HuH-7 (cell line): ENCODE results near the gene RBM34.
"Not testable (repeated sequence)": the region's sequence is repeated elsewhere in the genome, so short reads cannot be mapped to it uniquely, and the experiment has no call there.

Experiments used
- DNase-seq: peaks from one replicate; pipeline ENCODE4 v3.0.0; 2011; ENCODE audit warnings: low spot score

Gene RBM34, protein sequence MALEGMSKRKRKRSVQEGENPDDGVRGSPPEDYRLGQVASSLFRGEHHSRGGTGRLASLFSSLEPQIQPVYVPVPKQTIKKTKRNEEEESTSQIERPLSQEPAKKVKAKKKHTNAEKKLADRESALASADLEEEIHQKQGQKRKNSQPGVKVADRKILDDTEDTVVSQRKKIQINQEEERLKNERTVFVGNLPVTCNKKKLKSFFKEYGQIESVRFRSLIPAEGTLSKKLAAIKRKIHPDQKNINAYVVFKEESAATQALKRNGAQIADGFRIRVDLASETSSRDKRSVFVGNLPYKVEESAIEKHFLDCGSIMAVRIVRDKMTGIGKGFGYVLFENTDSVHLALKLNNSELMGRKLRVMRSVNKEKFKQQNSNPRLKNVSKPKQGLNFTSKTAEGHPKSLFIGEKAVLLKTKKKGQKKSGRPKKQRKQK

DNA sequence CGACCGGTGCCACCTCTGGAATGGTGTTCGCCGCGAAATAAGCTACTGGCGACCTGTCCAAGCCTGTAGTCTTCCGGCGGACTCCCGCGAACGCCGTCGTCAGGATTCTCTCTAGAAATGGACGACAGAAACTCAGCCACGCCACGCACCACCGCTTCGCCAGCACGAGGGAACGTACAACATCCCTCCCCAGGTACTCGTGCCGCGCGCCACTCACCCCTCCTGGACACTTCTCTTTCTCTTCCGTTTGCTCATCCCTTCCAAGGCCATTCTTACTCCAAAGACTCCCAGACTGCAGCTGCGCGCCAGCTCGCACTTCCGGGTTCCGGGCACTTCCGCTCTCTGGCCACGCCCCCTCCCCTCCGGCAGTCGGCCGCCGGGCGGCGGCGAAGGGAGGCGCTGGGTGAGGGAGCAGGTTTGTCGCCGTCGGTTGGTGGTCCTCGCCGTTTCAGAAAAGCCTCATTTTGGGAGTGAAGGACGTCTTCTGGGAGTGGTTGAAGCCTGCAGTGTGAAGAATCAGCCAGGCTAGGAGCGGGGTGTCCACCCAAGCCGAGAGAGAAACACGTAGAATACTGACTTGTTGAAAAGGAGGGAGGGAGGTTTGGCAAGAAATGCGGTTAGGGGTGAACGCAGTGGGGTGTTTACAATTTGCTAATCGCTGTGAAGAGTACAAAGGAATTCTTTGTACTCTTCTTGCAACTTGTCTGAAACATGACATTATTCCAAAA is at the start of gene RBM34:
Gene RBM34, minus strand, starts transcription at position 294 of the 728 bp plus-strand sequence. Its CDS starts 24 bp downstream, at position 270.
- DNase-seq = peak; percentile 90

DNA sequence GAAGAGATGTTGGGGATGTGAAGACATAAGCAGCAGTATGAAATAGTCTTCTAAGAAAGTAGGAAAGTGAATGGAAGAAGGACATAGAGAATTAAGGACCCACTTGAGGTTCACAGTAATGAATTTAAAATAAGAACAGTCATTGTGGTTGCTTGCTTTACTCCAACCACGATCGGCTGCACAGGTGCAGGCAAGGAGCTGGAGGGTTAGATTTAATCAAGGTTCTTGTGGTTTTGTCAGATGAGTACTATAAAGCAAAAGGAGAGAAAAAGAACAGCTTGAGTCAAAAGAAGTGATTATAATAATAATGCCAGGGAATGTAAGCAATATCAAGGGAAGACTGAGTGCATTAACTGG is 46.1 kb upstream of the RBM34 start:
- no peak for DNase-seq

GRCh38 chr1:235206533-235207208 is 45.6 kb upstream of the RBM34 start:
- no peak for DNase-seq

DNA sequence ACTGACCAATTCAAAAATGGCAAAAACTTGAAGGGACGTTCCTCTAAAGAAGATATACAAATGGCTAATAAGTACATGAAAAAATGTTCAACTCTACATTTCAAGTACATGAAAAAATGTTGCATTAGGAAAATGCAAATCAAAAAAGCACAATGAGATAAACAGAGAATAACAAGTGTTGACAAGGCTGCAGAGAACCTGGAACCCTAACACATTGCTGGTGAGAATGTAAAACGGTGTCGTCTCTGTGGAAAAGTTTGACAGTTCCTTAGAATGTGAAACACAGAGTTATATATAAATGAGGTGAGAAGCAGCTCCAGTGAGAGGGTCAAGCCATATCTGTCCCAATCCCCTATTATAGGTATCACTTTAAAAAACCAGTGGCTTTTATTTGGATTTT is 44.6 kb upstream of the RBM34 start:
- no peak for DNase-seq

DNA sequence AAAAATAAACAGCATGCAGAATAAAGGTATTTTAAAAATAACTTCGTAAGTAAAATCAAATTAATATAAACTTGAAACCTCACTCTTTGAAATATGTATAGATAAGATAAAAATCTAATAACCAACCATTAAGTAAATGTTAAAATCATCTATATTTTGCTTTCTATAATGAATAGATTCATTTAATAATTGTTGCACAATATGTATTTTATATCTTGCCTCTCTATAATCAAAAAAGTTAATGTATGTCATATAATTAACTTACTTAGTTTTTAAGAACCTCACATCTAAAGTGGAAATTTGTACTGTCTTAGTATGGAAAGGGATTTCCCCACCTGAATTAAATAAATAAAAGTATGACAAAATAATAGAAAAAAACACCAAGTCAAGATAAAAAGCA is 42.4 kb upstream of the RBM34 start:
- no peak for DNase-seq

DNA sequence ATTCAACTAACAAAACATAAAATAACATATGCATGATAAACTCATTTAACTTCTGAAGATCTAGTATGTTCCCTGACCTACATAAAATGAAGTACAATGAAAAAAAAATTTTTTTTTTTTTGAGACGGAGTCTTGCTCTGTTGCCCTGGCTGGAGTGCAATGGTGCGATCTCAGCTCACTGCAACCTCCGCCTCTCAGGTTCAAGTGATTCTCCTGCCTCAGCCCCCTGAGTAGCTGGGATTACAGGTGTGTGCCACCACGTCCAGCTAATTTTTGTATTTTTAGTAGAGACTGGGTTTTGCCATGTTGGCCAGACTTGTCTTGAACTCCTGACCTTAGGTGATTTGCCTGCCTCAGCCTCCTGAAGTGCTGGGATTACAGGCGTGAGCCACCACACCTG is 41.4 kb upstream of the RBM34 start:
- not testable (repeated sequence) for DNase-seq

DNA sequence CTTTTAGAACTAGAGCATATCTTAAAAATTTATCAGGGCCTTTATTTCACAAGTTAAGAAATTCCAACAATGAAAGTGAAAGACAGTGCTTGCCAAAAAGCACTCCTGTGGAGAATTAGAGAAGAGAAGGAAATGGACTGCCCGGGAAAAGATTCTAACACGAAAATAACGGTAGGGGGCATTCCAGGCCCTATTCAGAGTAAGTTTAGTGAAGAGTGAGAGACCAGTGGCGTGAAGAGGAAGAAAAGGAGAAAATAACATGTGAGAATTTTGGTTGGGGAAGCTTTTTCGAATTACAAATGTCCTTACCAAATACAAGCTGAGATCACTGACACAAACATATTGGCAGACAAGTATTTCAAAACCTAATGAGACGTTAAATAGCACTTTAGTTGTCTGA is 38.4 kb upstream of the RBM34 start:
- peak; percentile 44 for DNase-seq

- no peak for DNase-seq
Measured at GRCh38 chr1:235190431-235190830, 29.4 kb upstream of the RBM34 start.

DNA sequence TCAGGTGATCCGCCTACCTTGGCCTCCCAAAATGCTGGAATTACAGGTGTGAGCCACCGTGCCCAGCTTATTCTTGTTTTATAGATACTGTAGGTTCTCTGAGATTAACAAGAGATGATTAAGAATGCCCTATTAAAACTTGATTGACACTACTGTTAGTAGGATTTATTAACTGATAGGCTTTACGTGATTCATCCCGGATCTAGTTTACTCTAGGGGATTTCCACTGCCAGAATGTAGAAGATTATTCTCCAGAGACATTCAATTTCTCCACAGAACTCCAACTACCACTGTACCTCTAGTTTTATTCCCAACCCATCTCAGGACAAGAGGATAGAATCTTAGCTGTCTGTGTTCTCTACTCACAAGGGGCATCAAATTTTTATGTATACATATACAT is 26.3 kb upstream of the RBM34 start:
- no peak for DNase-seq

GRCh38 chr1:235181561-235182245 is 20.7 kb upstream of the RBM34 start:
- no peak for DNase-seq

- DNase-seq = no peak
Measured at GRCh38 chr1:235180916-235181460, 19.9 kb upstream of the RBM34 start.

- no peak for DNase-seq
Measured at GRCh38 chr1:235176486-235176885, 15.4 kb upstream of the RBM34 start.

DNA sequence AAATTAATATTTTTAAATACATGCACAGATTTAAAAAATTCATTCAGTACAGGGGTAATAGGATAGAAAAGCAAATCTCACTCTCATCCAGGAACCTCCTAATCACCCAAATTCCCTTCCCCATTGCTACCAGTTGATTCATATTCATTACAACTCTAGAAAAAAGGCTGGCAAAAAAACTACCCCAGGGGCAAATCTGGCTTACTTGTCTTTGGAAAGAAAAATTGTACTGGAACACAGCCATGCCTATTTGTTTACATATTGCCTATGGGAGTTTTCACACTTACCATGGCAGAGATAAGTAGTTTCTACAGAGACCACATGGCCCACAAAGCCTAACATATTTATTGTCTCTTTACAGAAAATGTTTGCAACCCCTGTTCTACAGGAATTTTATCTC is 8.9 kb upstream of the RBM34 start:
- DNase-seq = no peak

GRCh38 chr1:235168375-235168774 is 7.3 kb upstream of the RBM34 start:
- DNase-seq = no peak

DNA sequence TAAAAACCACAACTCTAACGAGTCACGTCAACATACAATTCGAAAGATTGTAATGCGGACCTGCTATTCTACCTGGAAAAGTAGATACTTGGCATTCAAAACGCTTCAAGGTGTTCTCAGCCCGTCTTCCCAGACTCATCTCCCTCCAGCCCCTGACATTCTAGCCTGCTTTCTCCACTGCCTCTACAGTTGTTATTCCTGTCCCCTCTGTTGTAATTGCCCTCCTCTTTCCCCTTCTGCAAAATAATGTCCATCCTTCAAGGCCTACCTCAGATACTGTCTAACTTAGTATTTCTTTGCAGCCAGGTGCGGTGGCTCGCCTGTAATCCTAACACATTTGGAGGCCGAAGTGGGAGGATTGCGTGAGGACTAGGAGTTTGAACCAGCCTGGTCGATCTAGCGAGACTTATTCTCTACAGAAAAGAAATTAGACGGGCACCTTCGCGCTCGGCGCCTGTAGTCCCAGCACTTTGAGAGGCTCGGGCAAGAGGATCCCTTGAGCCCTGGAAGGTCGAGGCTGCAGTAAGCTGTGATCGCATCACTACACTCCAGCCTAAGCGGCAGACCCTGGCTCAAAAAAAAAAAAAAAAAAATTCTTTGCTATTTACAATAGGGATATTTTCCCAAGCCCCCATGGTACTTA is 756 bp upstream of the RBM34 start:
- no peak for DNase-seq

GRCh38 chr1:235160383-235160956 is 580 bp downstream of the RBM34 start:
- DNase-seq = no peak

GRCh38 chr1:235159930-235160329 is 1.1 kb downstream of the RBM34 start:
- DNase-seq = not testable (repeated sequence)

DNA sequence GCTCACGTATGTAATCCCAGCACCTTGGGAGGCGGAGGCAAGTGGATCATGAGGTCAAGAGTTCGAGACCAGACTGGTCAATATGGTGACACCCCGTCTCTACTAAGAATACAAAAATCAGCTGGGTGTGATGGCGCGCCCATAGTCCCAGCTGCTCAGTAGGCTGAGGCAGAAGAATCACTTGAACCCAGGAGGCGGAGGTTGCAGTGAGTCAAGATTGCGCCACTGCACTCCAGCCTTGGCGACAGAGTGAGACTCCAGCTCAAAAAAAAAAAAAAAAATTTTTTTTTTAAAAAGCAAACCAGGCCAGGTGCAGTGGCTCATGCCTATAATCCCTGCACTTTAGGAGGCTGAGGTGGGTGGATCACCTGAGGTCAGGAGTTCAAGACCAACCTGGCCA is 1.8 kb downstream of the RBM34 start:
- not testable (repeated sequence) for DNase-seq

GRCh38 chr1:235158680-235159079 is 2.4 kb downstream of the RBM34 start:
- DNase-seq = no peak

GRCh38 chr1:235157150-235157549 is 3.9 kb downstream of the RBM34 start:
- DNase-seq = no peak

GRCh38 chr1:235156740-235157139 is 4.3 kb downstream of the RBM34 start:
- no peak for DNase-seq
